Measurements from ENCODE around the gene ZEB2. TPM values are rescaled to one million over a fixed set of nuclear protein-coding genes. Genes with fewer than 3 reads are reported as not detected.

The ZEB2 gene
- total and polyA plus RNA-seq, 2 of the 8 experiments (the other 6 are each of a cell fraction or from before 2014, with no cell fraction given) = 0.38 TPM; not detected in 1

GRCh38 chr2:144403933-144404332, 116.0 kb downstream of the ZEB2 start:
- H2BK15ac ChIP-seq (ENCODE audit: low read length) = no peak overlapping the region
- H4K8ac ChIP-seq (ENCODE audit: extremely low read depth, insufficient read depth, low read length) = peak overlapping the region; percentile 58; the same call in 1 of the 2 replicates
- H3K9me3 ChIP-seq (ENCODE audit: insufficient read depth in 2 of 2, low read depth in 1 of 2, low read length in 1 of 2) = no peaks in the 10 kb centered on the region
- no peaks in the 10 kb centered on the region for H4K20me1 ChIP-seq (replicated peaks in 1 of 2; ENCODE audit: control insufficient read depth in 1 of 2, insufficient read depth in 2 of 2, low read length in 2 of 2)
- no peak overlapping the region for H3K23ac ChIP-seq (ENCODE audit: insufficient read length)
- H2BK120ac ChIP-seq (replicated peaks; ENCODE audit: low read depth, low read length) = no peak overlapping the region
- H2BK5ac ChIP-seq (ENCODE audit: low read depth, low read length) = no peak overlapping the region
- ChIA-PET CTCF (ENCODE audit: partially characterized antibody) (interaction anchor here (1.1 to 1.8 kb wide), 2 partner anchors 10 to 11 kb away, joined by 3 to 6 read pairs; no protein-coding TSS in a partner anchor), POLR2A (ENCODE audit: partially characterized antibody) (no interaction called here)
- peaks cover 2% of the 10 kb centered on the region; the same call in 1 of the 2 replicates for H3K23me2 ChIP-seq (ENCODE audit: low read depth, low read length)
- no peaks in the 10 kb centered on the region for H3K79me1 ChIP-seq (ENCODE audit: low read depth, low read length)
- no peak overlapping the region for H2BK20ac ChIP-seq (ENCODE audit: low read length)
- no peak for DNase-seq (ENCODE audit: low read depth in 1 of 2, low spot score in 2 of 2)
- no peaks in the 10 kb centered on the region for H3K27me3 ChIP-seq (replicated peaks in 1 of 4; ENCODE audit: control insufficient read depth in 3 of 4, extremely low read depth in 1 of 4, insufficient read depth in 3 of 4, low read length in 3 of 4)
- H3K36me3 ChIP-seq (ENCODE audit: control insufficient read depth in 2 of 4, insufficient read depth in 4 of 4, low read length in 3 of 4) = no peaks in the 10 kb centered on the region
- H2BK12ac ChIP-seq (ENCODE audit: low read depth, low read length) = no peak overlapping the region
- no peak overlapping the region for H4K5ac ChIP-seq (ENCODE audit: insufficient read length, low read depth, low read length)
- peaks cover 0 to 4% (median 1%) of the 10 kb centered on the region in 4 experiments; a peak in 3 of 7 replicates for H3K4me1 ChIP-seq (replicated peaks in 1 of 4; ENCODE audit: control insufficient read depth in 3 of 4, insufficient read depth in 4 of 4, low read length in 3 of 4)
- 92% methylated on average over 16 of the region's 16 CpGs; no CpG with 5 or more reads in 1 of the 2 experiments for WGBS, 2 experiments (ENCODE audit: extremely low coverage in 1 of 2, insufficient coverage in 1 of 2, insufficient read length in 1 of 2, insufficient replicate concordance in 2 of 2, low coverage in 1 of 2, low lambda C conversion rate in 2 of 2, missing lambda C conversion rate in 1 of 2)
- no peak for FAIRE-seq
- no peak overlapping the region for H3K4ac ChIP-seq (replicated peaks; ENCODE audit: insufficient read length, low read depth, low read length)
- no peak overlapping the region for H2AK5ac ChIP-seq (ENCODE audit: low read depth, low read length)
- H4K91ac ChIP-seq (replicated peaks; ENCODE audit: insufficient read length, low read length) = no peak overlapping the region
- H3K4me3 ChIP-seq (ENCODE audit: extremely low read depth in 1 of 4, insufficient read depth in 2 of 4, low read depth in 3 of 4, low read length in 4 of 4) = no peak overlapping the region
- no peak overlapping the region for H2AFZ ChIP-seq (ENCODE audit: low read length)
- H3K9ac ChIP-seq (replicated peaks in 1 of 4; ENCODE audit: extremely low read depth in 1 of 4, low read depth in 3 of 4, low read length in 3 of 4) = no peak overlapping the region
- no peak overlapping the region for H3K56ac ChIP-seq (replicated peaks; ENCODE audit: insufficient read length, low read depth, low read length)
- H3K27ac ChIP-seq (ENCODE audit: low read depth, low read length) = no peak overlapping the region
- H3K18ac ChIP-seq (ENCODE audit: extremely low read depth, low read length) = no peak overlapping the region
- H3K79me2 ChIP-seq (ENCODE audit: control insufficient read depth in 1 of 2, insufficient read depth in 2 of 2, low read length in 2 of 2) = no peaks in the 10 kb centered on the region
- no peak overlapping the region for H3K14ac ChIP-seq (ENCODE audit: insufficient read length)
- no peak overlapping the region for H3K4me2 ChIP-seq (ENCODE audit: insufficient read depth in 1 of 2, low read depth in 2 of 2, low read length in 2 of 2)
- TF ChIP-seq BCL11A (IDR thresholded peaks at IDR 0.05; ENCODE audit: low read depth in 2 of 2, low read length in 2 of 2) (no peak), POLR2A (IDR thresholded peaks at IDR 0.05; ENCODE audit: control extremely low read depth in 1 of 2, low read depth in 2 of 2, low read length in 2 of 2) (no peak), USF2 (IDR thresholded peaks at IDR 0.05; ENCODE audit: low read length) (no peak), TAF7 (optimal IDR thresholded peaks at IDR 0.05; ENCODE audit: borderline replicate concordance, low read depth, low read length) (no peak), CREB1 (IDR thresholded peaks at IDR 0.05) (no peak), SP1 (IDR thresholded peaks at IDR 0.05; ENCODE audit: low read depth, low read length) (no peak), POU5F1 (IDR thresholded peaks at IDR 0.05; ENCODE audit: low read depth, low read length) (no peak), SAP30 (IDR thresholded peaks at IDR 0.05; ENCODE audit: insufficient read depth, insufficient replicate concordance, low read length) (no peak), KDM4A (IDR thresholded peaks at IDR 0.05; ENCODE audit: low read depth, low read length, severe bottlenecking) (no peak), RAD21 (IDR thresholded peaks at IDR 0.05 in 1 of 2, conservative IDR thresholded peaks at IDR 0.05 in 1 of 2; ENCODE audit: low read depth in 2 of 2, low read length in 2 of 2) (no peak), BRCA1 (IDR thresholded peaks at IDR 0.05; ENCODE audit: low read depth, low read length) (no peak), SIN3A (conservative IDR thresholded peaks at IDR 0.05 in 1 of 2, IDR thresholded peaks at IDR 0.05 in 1 of 2; ENCODE audit: low read depth in 1 of 2, low read length in 2 of 2) (no peak)
